B cell (primary cell): Measurements from ENCODE around the gene ITPR1. TPM values are rescaled to one million over a fixed set of nuclear protein-coding genes. Genes with fewer than 3 reads are reported as not detected.

Experiments
- ATAC-seq: fragments of 200-7000 bp; cut with Tn5 transposase; one replicate; pipeline ENCODE4 v1.10.0; 2021; ENCODE audit warnings: low read depth, mild to moderate bottlenecking, moderate number of reproducible peaks, moderate library complexity
- CTCF ChIA-PET: fragments of 350-600 bp; sonication (Branson Sonifier 250); formaldehyde crosslinking; loops from one replicate; lab custom pipeline; 2021; ENCODE audit warnings: antibody characterized with exemption, inconsistent platforms; lab: Charles Lee
- POLR2A ChIA-PET: fragments of 350-600 bp; sonication (Branson Sonifier 250); formaldehyde crosslinking; loops from one replicate; lab custom pipeline; 2021; ENCODE audit warnings: antibody characterized with exemption; lab: Charles Lee
- DNase-seq: peaks from one replicate; pipeline ENCODE4 v3.0.0; 2013
- H2AFZ ChIP-seq: 2 replicates; pipeline ENCODE4 v1.6.1; 2012; ENCODE audit warnings: mild to moderate bottlenecking, low read depth, low read length; ENCODE audit not compliant: insufficient read depth, poor library complexity, severe bottlenecking
- H3K27ac ChIP-seq, 2 donors: 1 replicate in 1 of 2; 2 replicates in 1 of 2; pipeline ENCODE4 v1.5.1; 2012 to 2013; ENCODE audit warnings: low read length in 2 of 2, mild to moderate bottlenecking in 2 of 2, moderate library complexity in 1 of 2
- H3K27me3 ChIP-seq, 4 experiments: fragments of 200-600 bp in 1 of 4; sonication (generic) in 1 of 4; replicated peaks in 1 of 4; 1 replicate in 2 of 4; 2 replicates in 2 of 4; pipeline versions ENCODE4 v1.6.1 to v1.7.0; 2013 to 2016; ENCODE audit warnings: low read length in 3 of 4, mild to moderate bottlenecking in 2 of 4, mixed read lengths in 1 of 4, moderate library complexity in 1 of 4; ENCODE audit not compliant: insufficient read depth in 4 of 4, control insufficient read depth in 3 of 4; ENCODE audit errors: control extremely low read depth in 1 of 4
- H3K36me3 ChIP-seq, 2 experiments: replicated peaks in 1 of 2; 1 replicate in 1 of 2; 2 replicates in 1 of 2; pipeline versions ENCODE4 v1.6.1 to v1.7.1; 2013; ENCODE audit warnings: low read length in 1 of 2; ENCODE audit not compliant: insufficient read depth in 2 of 2, control insufficient read depth in 1 of 2; ENCODE audit errors: control extremely low read depth in 1 of 2, extremely low read depth in 1 of 2
- H3K4me1 ChIP-seq, 2 donors: fragments of 200-600 bp in 1 of 2; sonication (generic) in 1 of 2; 1 replicate in 1 of 2; 2 replicates in 1 of 2; pipeline versions ENCODE4 v1.5.1 to v1.6.1; 2013 to 2017; ENCODE audit warnings: low read length in 2 of 2; ENCODE audit not compliant: control insufficient read depth in 2 of 2, insufficient read depth in 2 of 2
- H3K4me2 ChIP-seq: replicated peaks from 2 replicates; pipeline ENCODE3; 2012; ENCODE audit warnings: mild to moderate bottlenecking, low read depth, low read length; ENCODE audit not compliant: poor library complexity, severe bottlenecking
- H3K4me3 ChIP-seq, 5 experiments: fragments of 200-600 bp in 1 of 5; sonication (generic) in 1 of 5; 1 replicate in 3 of 5; 2 replicates in 2 of 5; pipeline versions ENCODE4 v1.5.1 to v1.7.0; 2011 to 2016; ENCODE audit warnings: low read length in 4 of 5, mild to moderate bottlenecking in 4 of 5, low read depth in 2 of 5, control low read depth in 1 of 5, moderate library complexity in 1 of 5; ENCODE audit not compliant: insufficient read depth in 1 of 5; ENCODE audit errors: control extremely low read depth in 1 of 5, extremely low read depth in 1 of 5
- H3K79me2 ChIP-seq: fragments of 200-600 bp; sonication (generic); one replicate; pipeline ENCODE4 v1.6.0; 2016; ENCODE audit warnings: low read length; ENCODE audit not compliant: control insufficient read depth, insufficient read depth
- H3K9ac ChIP-seq: fragments of 200-600 bp; sonication (generic); 2 replicates; pipeline ENCODE4 v1.6.1; 2017; ENCODE audit warnings: mild to moderate bottlenecking, low read length, moderate library complexity
- H3K9me3 ChIP-seq, 3 donors: one replicate each; pipeline versions ENCODE4 v1.6.1 to v1.7.1; 2013; ENCODE audit warnings: low read length in 2 of 3; ENCODE audit not compliant: control insufficient read depth in 2 of 3, insufficient read depth in 1 of 3; ENCODE audit errors: control extremely low read depth in 1 of 3
- H4K20me1 ChIP-seq: 2 replicates; pipeline ENCODE4 v1.6.0; 2012; ENCODE audit warnings: mild to moderate bottlenecking, low read length; ENCODE audit not compliant: insufficient read depth, control insufficient read depth, poor library complexity, severe bottlenecking
- H3K27ac Mint-ChIP-seq: one replicate; pipeline ENCODE4 v1.8.0; 2021; ENCODE audit warnings: mixed read lengths
- H3K27me3 Mint-ChIP-seq: one replicate; pipeline ENCODE4 v1.8.0; 2021; ENCODE audit warnings: mixed read lengths
- H3K4me1 Mint-ChIP-seq: one replicate; pipeline ENCODE4 v1.8.0; 2021; ENCODE audit warnings: mixed read lengths
- H3K4me3 Mint-ChIP-seq: one replicate; pipeline ENCODE4 v1.8.0; 2021; ENCODE audit warnings: mixed read lengths
- H3K9me3 Mint-ChIP-seq: one replicate; pipeline ENCODE4 v1.8.0; 2022; ENCODE audit warnings: mixed read lengths; ENCODE audit not compliant: insufficient read depth
- EZH2 ChIP-seq: IDR thresholded peaks from 2 replicates; pipeline ENCODE4 v1.6.1; 2012; ENCODE audit warnings: borderline replicate concordance, low read depth, mild to moderate bottlenecking, moderate library complexity, low read length; ENCODE audit not compliant: insufficient read depth, poor library complexity, severe bottlenecking
- WGBS: methylation state at CpG from one replicate; pipeline ENCODE4 v1.1.5; 2013; ENCODE audit warnings: missing lambda C conversion rate; ENCODE audit not compliant: insufficient coverage; 5-methylcytosine and 5-hydroxymethylcytosine counted together
- intact Hi-C: fragments of 100-400 bp; cut with micrococcal nuclease; formaldehyde crosslinking; loops from one replicate; pipeline ENCODE4 v1.10.0; 2022
- polyA plus RNA-seq: library from polyadenylated mRNA; depleted of rRNA; stranded (reverse); fragments of >200 nt; gene quantifications from 2 replicates; pipeline ENCODE4 v1.2.3, GENCODE V29; 2012
- total RNA-seq, 2 donors: library from RNA; stranded (reverse); fragments of 120-200 nt in 1 of 2; gene quantifications; 1 replicate in 1 of 2; 2 replicates in 1 of 2; pipeline versions ENCODE4 v1.2.3 to v1.2.4, GENCODE V29; 2013 to 2022
- TF ChIP-seq, protein P1 (sequence below): fragments of 200-600 bp; IDR thresholded peaks from one replicate; pipeline ENCODE4 v1.8.0; 2022; ENCODE audit warnings: antibody characterized with exemption, mild to moderate bottlenecking

Gene ITPR1
- total and polyA plus RNA-seq, 2 donors (not counting 1 experiment from before 2014, with no cell fraction given) = 64.0 to 332 TPM

DNA sequence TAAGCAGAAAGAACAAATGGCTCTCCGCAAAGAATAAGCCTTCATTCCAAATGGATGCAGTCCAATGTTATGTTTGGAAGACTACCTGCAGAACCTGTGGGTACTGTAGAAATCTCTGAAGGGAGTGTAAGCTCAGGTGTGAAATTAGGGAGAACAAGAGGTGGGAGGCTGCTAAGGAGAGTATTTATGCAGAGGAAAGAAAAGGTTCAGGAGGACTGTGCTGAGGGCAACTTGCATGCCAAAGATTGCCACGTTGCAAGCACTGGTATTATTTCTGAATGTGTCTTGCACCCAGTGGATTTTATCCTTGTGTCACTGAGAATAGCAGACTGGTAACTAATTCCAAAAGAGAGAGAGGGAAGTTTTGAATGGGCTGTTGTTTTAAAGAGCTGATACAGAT, 144.1 kb downstream of the ITPR1 start:
- CTCF ChIA-PET = interaction anchor here (1.2 to 11.1 kb wide), 3 partner anchors 9 to 285 kb away, joined by 3 to 279 read pairs (median 7); no protein-coding TSS in a partner anchor
- no peak overlapping the region for H3K9ac ChIP-seq
- DNase-seq (no peak), ATAC-seq (no peak)
- no peaks in the 10 kb centered on the region for H3K9me3 Mint-ChIP-seq
- H3K9me3 ChIP-seq = no peaks in the 10 kb centered on the region
- POLR2A ChIA-PET = no interaction called here
- H3K4me1 Mint-ChIP-seq = peaks cover 10% of the 10 kb centered on the region
- WGBS = 84% methylated on average over 2 of the region's 2 CpGs
- no peak overlapping the region for H3K27ac Mint-ChIP-seq
- TF ChIP-seq, protein P1, sequence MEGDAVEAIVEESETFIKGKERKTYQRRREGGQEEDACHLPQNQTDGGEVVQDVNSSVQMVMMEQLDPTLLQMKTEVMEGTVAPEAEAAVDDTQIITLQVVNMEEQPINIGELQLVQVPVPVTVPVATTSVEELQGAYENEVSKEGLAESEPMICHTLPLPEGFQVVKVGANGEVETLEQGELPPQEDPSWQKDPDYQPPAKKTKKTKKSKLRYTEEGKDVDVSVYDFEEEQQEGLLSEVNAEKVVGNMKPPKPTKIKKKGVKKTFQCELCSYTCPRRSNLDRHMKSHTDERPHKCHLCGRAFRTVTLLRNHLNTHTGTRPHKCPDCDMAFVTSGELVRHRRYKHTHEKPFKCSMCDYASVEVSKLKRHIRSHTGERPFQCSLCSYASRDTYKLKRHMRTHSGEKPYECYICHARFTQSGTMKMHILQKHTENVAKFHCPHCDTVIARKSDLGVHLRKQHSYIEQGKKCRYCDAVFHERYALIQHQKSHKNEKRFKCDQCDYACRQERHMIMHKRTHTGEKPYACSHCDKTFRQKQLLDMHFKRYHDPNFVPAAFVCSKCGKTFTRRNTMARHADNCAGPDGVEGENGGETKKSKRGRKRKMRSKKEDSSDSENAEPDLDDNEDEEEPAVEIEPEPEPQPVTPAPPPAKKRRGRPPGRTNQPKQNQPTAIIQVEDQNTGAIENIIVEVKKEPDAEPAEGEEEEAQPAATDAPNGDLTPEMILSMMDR = no peak
- TF ChIP-seq EZH2 = no peak
- H2AFZ ChIP-seq = no peak overlapping the region
- H3K4me3 ChIP-seq = no peak overlapping the region
- no peak overlapping the region for H3K4me3 Mint-ChIP-seq
- no peaks in the 10 kb centered on the region for H3K27me3 Mint-ChIP-seq
- peaks cover 99% of the 10 kb centered on the region for H4K20me1 ChIP-seq
- H3K4me2 ChIP-seq = no peak overlapping the region
- H3K79me2 ChIP-seq = peaks cover 78% of the 10 kb centered on the region
- H3K27me3 ChIP-seq = no peaks in the 10 kb centered on the region
- H3K4me1 ChIP-seq = no peaks in the 10 kb centered on the region
- no peak overlapping the region for H3K27ac ChIP-seq
- intact Hi-C loops = no loop called here
- peaks cover 0 to 57% of the 10 kb centered on the region in 2 experiments for H3K36me3 ChIP-seq

- Histone ChIP-seq H3K4me2 (no peak overlapping the region), H3K4me1 (no peaks in the 10 kb centered on the region), H3K9ac (no peak overlapping the region), H2AFZ (no peak overlapping the region), H3K79me2 (peaks cover 52% of the 10 kb centered on the region), H4K20me1 (peaks cover 73% of the 10 kb centered on the region), H3K36me3 (peaks cover 12 to 97% of the 10 kb centered on the region in 2 experiments), H3K4me3 (no peak overlapping the region), H3K27me3 (no peaks in the 10 kb centered on the region), H3K27ac (no peak overlapping the region), H3K9me3 (no peaks in the 10 kb centered on the region)
- no peaks in the 10 kb centered on the region for H3K4me1 Mint-ChIP-seq
- ATAC-seq = no peak
- H3K9me3 Mint-ChIP-seq = no peaks in the 10 kb centered on the region
- ChIA-PET POLR2A (no interaction called here), CTCF (interaction anchor here (1.1 to 1.8 kb wide), 3 partner anchors 8 to 291 kb away, joined by 4 to 10 read pairs (median 4); no protein-coding TSS in a partner anchor)
- TF ChIP-seq, protein P1 = no peak
- TF ChIP-seq EZH2 = no peak
- no peak overlapping the region for H3K4me3 Mint-ChIP-seq
- intact Hi-C loops = no loop called here
- no peaks in the 10 kb centered on the region for H3K27me3 Mint-ChIP-seq
- H3K27ac Mint-ChIP-seq = no peak overlapping the region
- DNase-seq = no peak
- 99% methylated on average over 6 of the region's 9 CpGs for WGBS
These were observed 148.9 kb downstream of the ITPR1 start for GRCh38 chr3:4641863-4642563.
